HFF-Myc (cell line): ENCODE measurements around the gene SV2C.

Experiments used
- DNase-seq: peaks from one replicate; pipeline ENCODE4 v3.0.0-alpha.2; 2011; ENCODE audit warnings: low read depth; ENCODE audit errors: extremely low read depth
- H3K4me3 ChIP-seq: replicated peaks from 2 replicates; pipeline ENCODE4 v1.5.1; 2011; ENCODE audit warnings: low read depth, mild to moderate bottlenecking, control low read depth, low read length
- CTCF ChIP-seq: IDR thresholded peaks from 2 replicates; pipeline ENCODE4 v1.5.1; 2012; ENCODE audit warnings: mild to moderate bottlenecking, low read depth, low read length, control low read depth; ENCODE audit errors: missing control alignments

SV2C gene

GRCh38 chr5:76388236-76388635 is 305.1 kb downstream of the SV2C start:
- DNase-seq = no peak
- TF ChIP-seq CTCF = no peak
- no peak overlapping the region for H3K4me3 ChIP-seq

GRCh38 chr5:76388791-76389512 is 305.8 kb downstream of the SV2C start:
- no peak for TF ChIP-seq CTCF
- DNase-seq = no peak
- H3K4me3 ChIP-seq = no peak overlapping the region

- no peak overlapping the region for H3K4me3 ChIP-seq
- DNase-seq = no peak
- no peak for TF ChIP-seq CTCF
Observed at GRCh38 chr5:76389513-76390154, 306.5 kb downstream of the SV2C start.

GRCh38 chr5:76391014-76391413 is 307.8 kb downstream of the SV2C start:
- DNase-seq = no peak
- H3K4me3 ChIP-seq = no peak overlapping the region
- no peak for TF ChIP-seq CTCF

- no peak for DNase-seq
- H3K4me3 ChIP-seq = no peak overlapping the region
- no peak for TF ChIP-seq CTCF
Observed at GRCh38 chr5:76393035-76393680, 310.0 kb downstream of the SV2C start.

- no peak for DNase-seq
- no peak for TF ChIP-seq CTCF
- no peak overlapping the region for H3K4me3 ChIP-seq
Observed at GRCh38 chr5:76397200-76397599, 314.0 kb downstream of the SV2C start.
